Measurements from ENCODE around the gene FIGNL2.

The FIGNL2 gene

DNA sequence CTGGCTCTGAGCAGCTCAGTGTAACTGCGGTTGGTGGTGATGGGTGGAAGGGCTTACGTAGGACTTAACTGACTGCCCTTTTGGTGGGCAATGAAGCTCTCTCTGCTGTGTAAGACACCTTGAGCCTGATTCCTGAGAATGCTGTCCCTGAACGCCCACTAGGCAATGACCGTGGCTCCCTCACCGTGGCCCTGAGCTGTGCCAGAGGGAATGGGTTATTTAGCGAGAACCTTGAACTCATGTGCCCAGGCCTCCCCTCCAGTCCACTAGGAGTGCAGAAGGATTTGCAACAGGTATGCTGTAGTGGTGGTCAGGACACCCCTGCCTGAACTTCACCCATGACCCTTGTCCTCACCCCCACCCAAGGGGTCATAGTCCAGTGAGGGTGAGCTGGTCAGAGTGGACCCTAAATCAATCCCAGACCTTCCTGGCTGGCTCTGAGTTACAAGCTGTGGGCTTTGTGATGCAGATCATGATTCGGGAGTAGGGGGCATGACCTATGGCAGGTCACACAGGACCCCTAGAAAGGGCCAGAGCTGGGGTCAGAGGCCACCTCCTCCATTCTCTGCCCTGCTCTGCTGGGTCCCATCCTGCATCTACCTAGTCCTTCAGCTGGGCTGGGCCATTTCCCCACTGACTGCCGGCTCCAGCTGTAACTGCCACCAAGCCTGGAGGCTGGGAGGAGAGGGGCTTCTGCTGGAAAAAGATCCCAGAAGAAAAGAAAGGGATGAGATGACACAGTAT lies 24.9 kb upstream of the FIGNL2 start:
- no peak for DNase-seq

DNA sequence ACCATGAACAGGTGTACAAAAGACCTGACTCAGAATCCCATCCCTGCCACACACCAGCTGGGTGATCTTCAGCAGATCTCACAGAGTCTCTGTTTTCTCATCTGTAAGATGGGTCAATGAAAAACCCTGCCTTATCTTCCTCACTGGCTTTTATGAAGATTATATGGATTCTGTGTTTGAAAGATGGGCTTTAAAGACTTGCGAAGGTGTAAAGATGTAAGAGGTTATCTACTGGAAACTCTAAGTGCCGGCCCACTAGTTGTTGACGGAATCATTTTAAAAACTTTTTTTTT lies 24.1 kb upstream of the FIGNL2 start:
- DNase-seq: no peak

DNA sequence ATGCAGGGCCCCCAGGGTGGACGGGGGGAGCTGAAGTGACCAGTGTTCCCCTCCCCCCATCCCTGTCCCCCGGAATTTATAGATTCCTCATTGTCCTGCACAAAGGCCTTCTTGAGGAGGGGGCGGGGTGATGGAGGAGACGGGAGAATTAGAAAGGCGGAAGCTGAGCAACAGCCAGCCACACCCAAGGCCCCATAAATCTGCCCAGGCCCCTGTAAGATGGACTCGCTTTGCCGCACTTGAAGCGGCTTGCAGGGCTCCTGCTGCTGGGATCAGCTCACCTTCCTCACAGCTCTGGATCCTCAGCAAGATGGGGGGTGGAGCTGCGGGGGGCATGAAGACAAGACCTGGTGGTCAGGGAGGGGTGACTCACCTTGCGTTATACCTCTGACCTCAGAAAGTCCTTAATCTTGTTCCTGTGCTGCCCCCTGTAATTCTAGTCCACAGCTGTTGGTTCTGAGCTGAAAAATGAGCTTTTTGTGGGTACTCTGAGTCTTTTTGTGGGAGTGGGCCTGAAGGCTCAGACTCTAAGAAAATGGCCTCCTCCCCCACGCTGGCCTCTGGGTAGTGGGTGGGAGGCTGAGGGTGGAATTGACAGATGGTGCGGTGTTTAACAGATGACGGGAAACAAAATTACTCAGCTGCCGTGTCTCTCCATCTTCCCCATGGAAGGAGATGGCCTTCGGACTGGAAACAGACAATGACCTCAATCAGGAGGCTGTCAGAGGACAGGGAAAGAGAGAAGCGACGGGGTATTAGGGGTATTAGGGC lies 23.6 kb upstream of the FIGNL2 start:
- no peak for DNase-seq

DNA sequence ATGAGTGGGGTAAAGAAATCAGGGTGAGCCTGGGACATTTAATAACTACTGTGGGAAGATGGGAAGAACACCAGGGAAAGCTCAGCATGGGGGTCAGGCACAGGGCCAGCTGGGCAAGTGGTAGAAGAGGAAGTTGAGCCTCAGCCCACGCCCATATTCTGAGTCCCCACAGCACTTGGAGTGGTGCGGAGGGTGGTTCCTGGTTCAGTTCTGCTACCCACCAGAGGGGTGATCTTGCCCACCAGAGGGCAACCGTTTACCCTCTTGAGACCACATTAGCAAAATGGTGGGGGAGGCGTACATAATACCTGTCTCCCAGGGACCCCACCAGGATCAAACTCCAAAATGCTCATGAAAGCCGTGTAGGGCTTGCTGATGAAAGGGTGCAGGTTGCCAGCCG lies 22.6 kb upstream of the FIGNL2 start:
- DNase-seq: no peak

DNA sequence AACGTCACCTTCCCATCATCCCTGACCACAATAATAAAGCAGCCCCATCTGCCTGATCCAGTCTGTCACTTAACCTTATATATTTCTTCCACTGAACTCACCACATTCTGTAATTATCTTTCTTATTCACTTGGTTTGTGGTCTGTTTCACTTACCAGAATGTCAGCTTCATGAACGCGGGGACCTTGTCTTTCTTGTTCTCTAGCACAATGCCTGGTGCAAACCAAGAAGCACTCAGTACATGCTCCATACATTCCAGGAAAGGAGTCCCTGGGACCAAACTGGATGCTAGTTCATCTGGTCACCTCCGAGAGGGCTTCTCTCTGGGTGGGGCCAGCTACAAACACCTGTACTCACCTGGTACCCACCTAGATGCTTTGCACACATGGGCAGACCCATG lies 22.0 kb upstream of the FIGNL2 start:
- DNase-seq: no peak

DNA sequence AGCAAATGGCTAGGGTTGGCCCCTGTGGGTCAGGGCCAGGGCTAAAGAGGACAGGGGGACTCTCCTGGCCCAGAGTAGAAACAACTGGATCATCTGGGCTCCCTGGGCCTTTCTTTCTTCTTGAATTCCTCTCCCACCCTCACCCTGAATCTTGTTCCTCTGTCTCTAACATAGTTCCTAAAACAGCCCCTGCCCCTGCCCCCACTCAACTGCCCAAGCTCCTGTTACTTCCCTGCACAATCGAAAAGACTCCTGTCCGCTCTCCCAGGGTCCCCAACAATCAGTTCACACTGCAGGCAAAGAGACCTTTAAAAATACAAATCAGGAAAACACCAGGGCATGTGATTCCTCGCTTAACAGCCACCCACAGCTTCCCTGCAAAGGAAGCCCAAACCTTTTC lies 21.4 kb upstream of the FIGNL2 start:
- no peak for DNase-seq

DNA sequence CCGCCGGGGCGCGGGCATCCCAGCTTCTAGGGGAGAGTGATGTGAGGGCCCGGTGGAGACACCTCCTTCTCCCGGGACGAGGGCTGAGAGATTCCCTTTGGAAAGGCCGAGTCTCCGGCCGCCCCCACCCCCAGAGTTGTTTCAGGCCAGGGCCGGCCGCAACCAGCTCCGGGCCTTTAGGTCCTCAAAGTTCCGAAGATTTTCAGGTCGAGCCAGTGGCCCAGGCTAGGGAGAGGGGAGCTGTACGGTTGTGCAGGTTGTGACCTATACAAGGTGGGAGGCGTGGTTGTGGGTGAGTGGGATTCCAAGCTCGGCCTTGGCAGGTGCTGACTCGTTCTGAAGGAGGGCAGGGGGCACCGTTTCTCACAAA lies 21.0 kb upstream of the FIGNL2 start:
- no peak for DNase-seq

DNA sequence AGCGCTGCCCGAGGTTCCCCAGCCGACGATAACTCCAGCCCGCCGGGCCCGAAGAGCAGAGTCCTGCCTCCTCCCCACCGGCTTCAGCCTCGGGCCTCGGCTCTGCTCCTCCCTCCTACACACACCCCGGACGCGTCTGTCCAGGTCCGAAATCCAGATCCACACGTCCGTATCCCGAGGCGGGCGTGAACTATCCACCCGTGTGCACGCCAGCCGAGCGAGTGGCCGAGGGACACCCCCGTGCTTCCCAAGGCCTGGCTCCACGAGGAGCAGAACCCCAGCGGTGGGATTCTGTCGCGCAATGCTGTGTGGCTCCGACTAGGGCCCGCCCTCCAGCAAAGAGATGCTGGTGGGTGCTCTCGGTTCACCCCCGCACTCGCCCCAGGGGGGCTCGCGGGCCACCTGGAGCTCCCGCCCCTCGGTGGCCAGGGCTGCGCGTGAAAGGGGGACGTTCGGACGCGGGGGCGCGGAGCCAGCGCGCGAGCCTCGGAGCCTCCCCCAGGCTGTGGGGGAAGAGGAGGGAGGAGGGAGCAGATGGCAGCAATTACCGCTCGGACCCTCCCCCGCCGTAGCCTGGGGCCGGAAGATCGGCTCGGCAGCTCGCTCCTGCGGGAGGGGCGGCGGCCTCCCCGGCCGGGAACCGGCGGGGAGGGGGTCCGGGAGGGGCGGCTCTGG lies 20.4 kb upstream of the FIGNL2 start:
- DNase-seq: no peak

DNA sequence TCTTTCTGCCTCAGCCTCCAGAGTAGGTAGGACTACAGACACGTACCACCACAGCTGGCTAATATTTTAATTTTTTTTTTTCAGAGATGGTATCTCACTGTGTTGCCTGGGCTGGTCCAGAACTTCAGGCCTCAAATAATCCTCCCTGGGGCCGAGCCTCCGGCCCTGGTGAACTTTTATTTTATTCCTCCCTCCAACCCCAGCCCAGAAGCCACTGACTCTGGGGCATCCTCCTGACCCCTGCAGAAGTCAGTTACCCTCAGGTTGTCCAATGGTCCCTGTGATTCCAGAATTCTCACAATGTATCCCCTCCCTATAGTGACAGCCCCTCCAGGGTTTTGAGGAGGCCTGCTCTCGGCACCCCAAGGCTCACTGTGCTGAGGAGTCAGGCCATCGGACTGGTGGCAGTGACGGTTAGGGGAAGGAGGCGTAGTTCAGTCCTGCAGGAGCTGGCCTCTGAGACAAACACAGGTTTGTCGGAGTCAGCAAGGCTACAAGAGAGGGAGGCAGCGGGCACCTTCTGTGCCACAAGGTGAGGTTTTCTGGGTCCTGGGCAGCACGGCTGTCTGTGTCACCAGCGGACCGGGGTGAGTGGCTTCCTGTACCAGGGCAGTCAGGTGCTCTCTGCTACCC lies 19.4 kb upstream of the FIGNL2 start:
- no peak for DNase-seq

DNA sequence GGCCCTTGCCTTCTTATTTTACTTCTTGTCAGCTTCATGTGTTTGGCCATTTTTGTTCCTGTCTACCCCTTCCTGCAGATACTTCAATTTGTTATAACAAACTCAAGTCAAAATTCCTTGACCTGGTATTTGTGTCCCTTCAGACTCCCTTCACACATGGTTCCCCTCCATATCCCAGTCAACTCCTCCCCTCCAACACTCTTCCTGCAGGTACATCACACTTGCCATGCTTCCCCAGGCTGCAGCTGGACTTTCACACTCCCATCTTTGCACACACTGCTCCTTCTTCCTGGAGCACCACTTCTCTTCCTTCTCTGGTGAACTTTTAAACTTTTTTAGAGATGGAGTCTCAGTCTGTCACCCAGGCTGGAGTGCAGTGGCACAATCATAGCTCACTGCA lies 18.9 kb upstream of the FIGNL2 start:
- DNase-seq: no peak

DNA sequence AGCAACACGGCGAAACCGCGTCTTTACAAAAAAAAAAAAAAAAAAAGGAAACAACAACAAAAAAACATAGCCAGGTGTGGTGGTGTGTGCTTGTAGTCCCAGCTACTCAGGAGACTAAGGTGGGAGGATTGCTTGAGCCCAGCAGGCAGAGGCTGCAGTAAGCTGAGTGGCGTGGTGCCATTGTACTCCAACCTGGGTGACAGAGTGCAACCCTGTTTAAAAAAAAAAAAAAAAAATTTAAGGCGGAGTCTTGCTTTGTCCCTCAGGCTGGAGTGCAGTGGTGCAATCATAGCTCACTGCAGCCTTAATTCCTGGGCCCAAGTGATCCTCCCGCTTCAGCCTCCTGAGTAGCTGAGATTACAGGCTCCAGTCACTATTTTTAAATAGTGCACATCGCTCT lies 18.2 kb upstream of the FIGNL2 start:
- no peak for DNase-seq

DNA sequence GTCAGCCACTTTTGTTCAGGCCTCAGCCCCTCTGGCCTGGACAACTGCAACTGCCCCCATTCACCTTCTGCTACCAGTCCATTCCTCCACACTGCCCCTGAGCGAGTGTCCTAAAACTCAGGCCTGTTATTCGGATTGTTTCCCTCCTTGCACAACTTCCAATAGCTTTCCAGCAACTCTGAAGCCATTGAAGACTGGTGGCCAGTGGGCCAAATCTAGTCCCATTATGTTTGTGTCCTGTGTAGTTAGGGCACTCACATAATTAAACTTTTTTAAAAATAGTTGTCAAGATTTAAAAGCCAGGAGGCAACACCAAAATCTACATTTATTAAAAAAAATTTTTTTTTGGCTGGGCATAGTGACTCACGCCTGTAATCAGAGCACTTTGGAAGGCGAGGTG lies 17.8 kb upstream of the FIGNL2 start:
- DNase-seq: no peak

DNA sequence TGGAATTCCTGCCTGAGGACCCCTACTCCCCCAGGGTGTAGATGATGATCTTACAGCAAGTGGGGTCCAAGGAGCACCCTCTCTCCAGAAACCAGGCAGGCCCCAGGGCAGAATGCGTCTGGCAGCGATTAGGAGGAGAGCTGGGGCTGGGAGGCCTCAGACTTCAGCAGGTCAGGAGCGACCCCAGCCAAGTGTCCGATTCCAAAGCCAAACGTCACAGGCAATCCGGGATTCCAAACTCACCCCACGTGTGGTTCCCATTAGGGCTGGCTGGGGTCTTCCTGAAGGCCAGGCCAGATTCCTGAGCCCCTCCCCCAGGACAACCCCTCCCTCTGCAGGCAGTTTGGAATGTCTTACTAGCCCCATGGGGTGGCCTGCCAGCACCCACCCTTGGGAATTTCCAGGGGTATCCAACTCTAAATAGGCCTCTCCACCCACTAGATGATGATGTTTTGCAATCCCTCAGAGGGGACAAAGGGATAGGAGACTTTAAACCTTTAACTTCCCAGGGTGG lies 17.3 kb upstream of the FIGNL2 start:
- no peak for DNase-seq

DNA sequence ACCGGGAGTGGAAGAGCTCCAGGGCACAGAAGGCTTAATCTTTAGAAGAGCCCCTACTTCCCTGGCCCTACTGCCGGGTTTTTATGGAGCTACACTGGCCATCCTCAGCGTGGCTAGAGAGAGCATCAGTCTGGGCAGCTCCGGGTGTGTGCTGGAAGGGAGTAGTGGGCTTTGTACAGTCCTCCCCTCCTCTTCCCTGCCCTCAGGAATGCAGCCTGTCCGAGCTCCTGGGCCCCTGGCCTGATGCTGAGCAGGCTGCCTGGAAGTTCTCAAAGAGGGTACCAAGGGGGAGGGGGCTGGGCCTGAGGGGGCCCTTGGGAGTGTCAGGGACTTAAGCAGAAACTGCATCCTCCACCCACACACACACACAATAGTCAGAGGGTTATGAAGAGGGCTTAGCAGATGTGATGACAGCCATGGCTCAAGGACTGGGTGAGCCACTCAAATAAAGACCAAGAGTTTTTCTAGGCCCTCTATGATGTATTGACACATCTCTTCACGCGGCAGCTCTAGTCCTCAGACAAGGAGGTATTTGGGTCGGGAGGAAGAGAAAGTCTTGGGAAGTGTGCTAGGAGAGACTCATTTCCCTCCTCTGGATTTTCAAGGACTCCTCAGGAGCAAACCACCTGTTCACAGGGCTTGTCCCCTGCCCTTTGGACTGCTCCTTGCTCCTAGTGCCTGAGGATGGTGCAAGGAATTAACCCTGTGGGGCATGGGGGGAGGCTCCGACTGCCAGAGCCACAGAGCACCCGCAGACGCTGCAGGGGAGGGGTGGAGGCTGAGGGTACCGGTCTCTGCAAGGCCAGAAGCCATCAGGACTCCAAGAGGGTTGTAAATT lies 16.5 kb upstream of the FIGNL2 start:
- no peak for DNase-seq

DNA sequence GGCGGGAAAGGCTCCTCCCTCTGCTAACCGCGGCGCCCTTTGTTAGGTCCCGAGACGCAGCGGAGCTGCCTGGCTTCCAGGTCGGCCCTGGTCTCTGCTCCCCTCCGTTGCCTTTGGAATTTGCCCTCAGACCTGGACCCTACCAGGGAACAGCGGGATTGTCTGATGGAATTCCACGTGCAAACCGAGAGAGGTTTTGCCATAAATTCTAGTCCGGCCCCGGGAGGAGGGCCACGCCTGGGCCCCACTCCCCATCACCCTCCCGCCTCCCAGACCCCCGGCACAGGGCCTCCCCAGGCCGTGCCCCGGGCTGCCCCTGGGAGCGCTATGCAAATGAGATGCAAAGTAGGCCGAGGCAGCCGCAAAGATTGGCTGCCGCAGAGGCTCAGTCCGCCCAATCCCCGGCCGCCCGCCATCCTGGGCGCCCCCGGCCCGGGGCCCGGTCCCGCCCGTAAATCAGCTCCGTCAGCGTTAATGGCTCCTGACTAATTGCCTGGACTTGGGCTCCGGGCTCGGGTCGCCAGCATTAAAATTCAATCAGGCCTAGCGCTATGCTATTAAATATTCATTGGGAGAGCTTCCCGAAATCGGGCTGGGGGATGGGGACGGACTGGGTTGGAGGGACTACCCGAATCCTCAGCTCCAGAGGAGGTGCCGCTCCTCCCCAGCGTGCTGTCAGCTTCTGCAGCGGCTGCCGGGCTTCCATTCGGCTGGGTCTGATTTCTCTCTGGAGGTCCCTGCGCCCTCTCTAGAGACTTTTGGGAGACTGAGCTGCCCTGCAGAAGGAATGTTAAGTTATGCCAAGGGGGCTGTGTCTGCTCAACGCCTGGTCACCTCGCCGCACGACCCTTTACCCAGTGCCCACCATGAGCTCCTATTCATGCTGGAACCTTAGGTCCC lies 15.7 kb upstream of the FIGNL2 start:
- DNase-seq: no peak

DNA sequence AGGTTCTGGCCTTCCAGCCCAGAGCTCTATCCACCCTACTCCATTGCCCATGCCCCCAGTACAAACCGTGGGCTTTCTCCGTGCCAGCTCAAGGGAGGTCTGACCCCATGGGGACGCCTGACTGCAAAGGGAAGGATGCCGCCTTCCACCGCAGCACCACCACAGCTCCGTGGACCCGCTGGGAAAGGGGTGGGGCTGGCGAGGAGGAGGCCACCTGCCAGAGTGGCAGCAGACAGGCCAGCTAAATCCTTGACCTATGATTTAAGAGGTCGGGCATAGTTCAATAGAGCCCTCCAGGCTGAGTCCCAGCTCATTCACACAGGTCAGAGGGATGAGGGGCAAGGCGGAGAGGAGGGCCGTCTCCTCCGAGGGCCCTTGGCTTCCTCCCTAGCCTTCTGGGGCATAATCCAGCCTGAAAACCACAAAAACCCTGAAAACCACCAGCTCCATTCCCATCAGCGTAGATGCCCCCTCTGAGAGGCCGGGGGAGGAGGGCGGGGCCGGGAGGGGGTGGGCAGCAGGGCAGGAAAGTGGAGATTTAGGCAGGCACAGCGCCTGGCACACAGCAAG lies 14.9 kb upstream of the FIGNL2 start:
- no peak for DNase-seq

DNA sequence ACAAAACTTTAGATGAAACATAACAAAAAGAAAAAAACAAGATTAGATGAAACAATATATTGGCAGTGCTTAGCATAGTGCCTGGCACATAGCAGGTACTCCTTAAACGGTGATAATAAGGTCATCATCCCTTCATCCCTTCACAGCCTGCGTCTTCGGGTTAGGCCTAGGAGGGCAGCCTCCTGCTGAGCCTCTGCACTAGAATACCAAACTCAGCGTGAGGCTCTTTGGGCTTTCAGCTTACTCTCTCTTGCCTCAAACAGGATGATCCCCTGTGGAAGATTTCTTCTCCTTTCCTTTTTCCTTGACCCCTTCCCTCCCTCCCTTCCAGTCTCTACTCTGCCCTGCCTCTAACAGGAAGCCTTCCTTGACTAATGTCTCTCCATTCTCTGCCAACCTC lies 14.4 kb upstream of the FIGNL2 start:
- DNase-seq: no peak

DNA sequence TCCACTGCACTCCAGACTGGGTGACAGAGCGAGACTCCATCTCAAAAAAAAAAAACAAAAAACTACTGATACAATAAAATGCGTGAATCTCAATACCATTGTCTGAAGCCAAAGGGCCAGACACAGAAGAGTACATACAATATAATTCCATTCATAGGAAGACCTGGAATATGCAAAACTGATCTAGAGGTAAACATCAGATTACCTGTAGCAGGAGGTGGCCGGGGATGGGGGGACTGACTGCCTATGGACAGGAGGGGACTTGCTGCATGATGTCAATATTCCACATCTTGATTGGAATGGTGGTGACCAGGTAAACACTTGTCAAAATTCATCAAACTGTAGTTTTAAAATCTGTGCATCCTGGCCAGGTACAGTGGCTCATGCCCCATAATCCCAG lies 12.5 kb upstream of the FIGNL2 start:
- DNase-seq: no peak

DNA sequence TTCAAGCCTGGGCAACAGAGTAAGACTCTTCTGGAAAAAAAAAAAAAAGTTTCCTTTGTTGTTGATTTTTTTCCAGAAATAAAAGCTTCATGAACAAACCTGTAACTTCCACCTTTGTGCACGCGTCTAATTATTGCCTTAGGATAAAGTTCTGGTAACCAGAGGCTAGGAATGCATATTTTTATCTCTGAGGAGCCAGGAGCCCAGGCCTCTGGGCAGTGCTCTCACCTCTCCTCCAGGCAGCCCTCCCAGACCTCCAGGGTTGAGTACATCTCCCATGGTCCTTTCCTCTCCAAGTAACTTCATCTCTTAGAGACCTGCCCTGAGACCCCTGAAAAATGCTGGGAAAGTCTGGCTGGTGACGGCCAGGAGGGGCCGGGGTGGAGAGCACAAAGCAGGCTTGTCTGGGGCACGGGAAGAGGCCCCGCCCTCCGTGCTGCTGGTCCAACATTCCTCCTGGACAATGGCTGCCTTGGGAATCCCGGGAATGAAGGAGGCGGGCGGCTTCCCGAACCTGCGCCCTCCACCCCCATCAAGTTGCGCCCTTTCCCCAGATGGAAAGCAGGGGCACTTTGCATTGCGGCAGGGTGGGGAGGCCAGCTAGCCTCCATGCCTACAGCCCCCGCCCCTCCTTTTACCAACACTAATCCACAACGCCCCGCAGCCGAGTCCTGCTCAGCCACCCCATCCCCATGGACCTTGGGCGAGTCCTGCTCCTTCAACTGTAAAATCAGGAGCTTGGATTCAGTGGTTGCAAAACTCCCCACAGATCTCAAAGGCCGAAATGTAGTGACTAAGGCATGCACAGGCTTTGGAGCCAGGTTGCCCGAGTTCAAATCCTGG lies 7.3 kb upstream of the FIGNL2 start:
- DNase-seq: no peak

DNA sequence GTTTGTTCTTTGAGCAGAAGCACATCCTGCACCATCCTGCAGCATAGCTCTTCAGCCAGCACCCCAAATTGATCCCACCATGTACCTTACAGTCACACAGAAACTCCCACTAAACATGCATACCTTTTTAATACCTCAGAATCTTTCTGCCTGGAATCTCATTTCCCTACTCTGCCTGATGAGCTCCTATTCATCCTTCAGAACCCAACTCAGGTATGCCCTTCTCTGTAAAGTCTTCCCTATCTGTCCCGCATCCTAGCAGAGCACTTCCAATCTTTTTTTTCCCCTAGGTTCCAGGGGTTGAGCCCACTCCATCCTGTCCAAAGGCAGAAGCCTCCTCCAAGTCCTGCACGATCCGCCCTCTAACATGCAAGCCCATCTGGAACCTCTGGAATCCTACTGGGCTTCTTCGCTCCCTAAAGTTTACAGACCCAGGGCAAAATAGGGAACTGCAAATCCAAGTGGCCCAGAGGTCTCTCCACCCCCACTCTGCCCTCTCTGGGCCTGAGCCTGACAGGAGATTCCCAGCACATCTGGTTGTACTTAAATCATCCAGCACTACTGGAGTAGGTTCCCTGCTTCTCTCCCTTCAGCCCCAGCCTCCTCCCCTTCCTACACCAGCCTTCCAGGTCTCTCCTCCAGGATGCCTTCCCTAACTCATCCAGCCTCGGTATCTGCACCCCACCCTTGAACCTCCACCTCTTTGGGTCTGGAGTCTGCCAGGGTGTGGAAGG lies 4.1 kb upstream of the FIGNL2 start:
- no peak for DNase-seq

All from DMS153 (cell line).